K562 (cell line): ENCODE data around the gene MAP7D1. TPM values are rescaled to one million over a fixed set of nuclear protein-coding genes. Genes with fewer than 3 reads are reported as not detected.

Source experiments
- ARID2 ChIP-seq: fragments of 450-650 bp; IDR thresholded peaks from 2 replicates; pipeline ENCODE4 v1.6.1; 2017; ENCODE audit warnings: antibody characterized with exemption, mild to moderate bottlenecking
- EP400 ChIP-seq: fragments of 450-650 bp; IDR thresholded peaks from 2 replicates; pipeline ENCODE4 v1.6.1; 2017; ENCODE audit warnings: antibody characterized with exemption, mild to moderate bottlenecking, moderate library complexity
- ESRRA ChIP-seq: fragments of 450-650 bp; IDR thresholded peaks from 2 replicates; pipeline ENCODE4 v1.6.1; 2014; ENCODE audit warnings: low read depth, mild to moderate bottlenecking, moderate library complexity, borderline replicate concordance
- GATAD2A ChIP-seq: fragments of 450-650 bp; IDR thresholded peaks from 2 replicates; pipeline ENCODE4 v1.6.1; 2017
- L3MBTL2 ChIP-seq: fragments of 450-650 bp; IDR thresholded peaks from 2 replicates; pipeline ENCODE4 v1.6.1; 2016; ENCODE audit warnings: mild to moderate bottlenecking, moderate library complexity
- NBN ChIP-seq: fragments of 450-650 bp; IDR thresholded peaks from 2 replicates; pipeline ENCODE4 v1.6.1; 2016; ENCODE audit warnings: low read depth, mild to moderate bottlenecking
- NFATC3 ChIP-seq: fragments of 450-650 bp; IDR thresholded peaks from 2 replicates; pipeline ENCODE4 v1.6.1; 2017; ENCODE audit warnings: mild to moderate bottlenecking
- POLR2H ChIP-seq: IDR thresholded peaks from 2 replicates; pipeline ENCODE4 v1.6.1; 2016; ENCODE audit warnings: missing genetic modification characterization, low read depth, mild to moderate bottlenecking, control low read depth, missing compliant biosample characterization, moderate library complexity
- RHOXF2B ChIP-seq: fragments of 250-450 bp; sonication (Bioruptor Pico); conservative IDR thresholded peaks from 2 replicates; pipeline ENCODE4 v1.5.1; 2021
- ZNF316 ChIP-seq: fragments of 450-650 bp; IDR thresholded peaks from 2 replicates; pipeline ENCODE4 v1.6.1; 2016
- ZNF324 ChIP-seq: fragments of 250-450 bp; sonication (Bioruptor Pico); IDR thresholded peaks from 2 replicates; pipeline ENCODE4 v1.4.0; 2020; ENCODE audit warnings: mild to moderate bottlenecking
- ZNF41 ChIP-seq: fragments of 250-450 bp; sonication (Bioruptor Pico); conservative IDR thresholded peaks from 2 replicates; pipeline ENCODE4 v1.4.0; 2020; ENCODE audit warnings: mild to moderate bottlenecking
- ZNF444 ChIP-seq: fragments of 250-450 bp; sonication (Bioruptor Pico); IDR thresholded peaks from 2 replicates; pipeline ENCODE4 v1.4.0; 2020; ENCODE audit warnings: mild to moderate bottlenecking, moderate library complexity
- ZNF717 ChIP-seq: fragments of 250-450 bp; sonication (Bioruptor Pico); IDR thresholded peaks from 2 replicates; pipeline ENCODE4 v1.5.0; 2021
- ZNF785 ChIP-seq: fragments of 250-450 bp; sonication (Bioruptor Pico); IDR thresholded peaks from 2 replicates; pipeline ENCODE4 v1.4.0; 2020; ENCODE audit warnings: mild to moderate bottlenecking
- polyA plus RNA-seq, 8 experiments: library from polyadenylated mRNA; depleted of rRNA in 4 of 8; stranded (reverse) in 5 of 8; unstranded in 3 of 8; fragments of >200 nt; fragmentation: Nextera tagmentation in 2 of 8; fragmentation: Illumina TruSeq in 1 of 8; extraction: Ambion mirVana in 2 of 8; extraction: Trizol in 1 of 8; gene quantifications; 2 replicates each; pipeline versions ENCODE4 v1.2.1 to v1.2.3, GENCODE V29; 2011 to 2014; ENCODE audit warnings: inconsistent platforms in 1 of 8, missing spikeins in 1 of 8
- total RNA-seq, 7 experiments: library from RNA; depleted of rRNA in 6 of 7; stranded (reverse); fragments of >200 nt in 6 of 7; fragmentation: Illumina TruSeq in 2 of 7; extraction: Trizol in 2 of 7; gene quantifications; 2 replicates each; pipeline versions ENCODE4 v1.2.1 to v1.2.3, GENCODE V29; 2011 to 2021; ENCODE audit warnings: low replicate concordance in 1 of 7
- TF ChIP-seq, protein P1 (sequence below): fragments of 450-650 bp; formaldehyde crosslinking; IDR thresholded peaks from 2 replicates; pipeline ENCODE4 v1.4.0; 2020; ENCODE audit warnings: mild to moderate bottlenecking
- TF ChIP-seq, protein P2 (sequence below): fragments of 450-650 bp; IDR thresholded peaks from 2 replicates; pipeline ENCODE4 v1.6.1; 2016; ENCODE audit warnings: low read depth
- TF ChIP-seq, protein P3 (sequence below): fragments of 450-650 bp; IDR thresholded peaks from 2 replicates; pipeline ENCODE4 v1.6.1; 2016; ENCODE audit warnings: low read depth, mild to moderate bottlenecking, moderate library complexity
- TF ChIP-seq, protein P4 (sequence below): fragments of 250-450 bp; sonication (Bioruptor Pico); IDR thresholded peaks from 2 replicates; pipeline ENCODE4 v1.4.0; 2020; ENCODE audit warnings: mild to moderate bottlenecking, moderate library complexity

Gene MAP7D1
- total and polyA plus RNA-seq, 9 of the 15 experiments (the other 6 are each of a cell fraction or from before 2014, with no cell fraction given), result 3.6 to 108 (median 34.5) TPM

DNA sequence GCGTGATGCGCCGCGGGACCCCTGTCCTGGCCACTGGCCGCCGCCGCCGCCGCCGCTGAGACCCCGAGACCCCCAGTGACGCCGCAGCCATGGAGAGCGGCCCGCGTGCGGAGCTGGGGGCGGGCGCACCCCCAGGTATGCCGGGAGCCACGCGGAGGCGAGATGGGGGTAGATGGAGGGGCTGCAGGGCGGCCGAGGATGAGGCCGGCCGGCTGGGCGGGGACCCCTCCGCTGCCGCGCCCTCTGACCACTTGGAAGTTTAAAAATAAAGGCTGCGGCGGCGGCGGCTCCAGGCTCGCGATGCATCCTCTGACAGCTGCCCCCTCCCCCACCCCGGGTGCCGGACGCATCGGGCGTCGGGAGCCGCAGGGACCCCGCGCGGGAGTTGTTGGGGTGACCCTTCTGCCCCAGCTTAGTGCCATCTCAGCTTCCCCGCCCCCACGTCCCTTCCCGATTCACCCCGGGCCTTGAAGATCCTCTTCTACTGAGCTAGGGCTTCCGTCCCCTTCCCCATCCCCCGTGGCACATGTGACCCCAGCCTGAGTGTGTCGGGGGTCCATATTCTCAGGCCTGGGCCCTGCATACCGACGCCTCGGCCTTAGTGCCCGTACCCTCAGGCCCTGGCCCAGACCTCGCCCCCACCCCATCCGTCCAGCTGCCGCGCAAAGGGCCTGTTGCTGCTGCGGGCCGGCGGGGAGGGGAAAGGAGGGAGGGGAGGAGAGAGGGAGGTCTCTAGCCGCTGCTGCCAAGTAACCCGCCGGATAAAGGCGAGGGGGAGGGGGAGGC, 562 bp downstream of the MAP7D1 start (continued):
- TF ChIP-seq L3MBTL2, result peak; percentile 47
- peak; percentile 93 for TF ChIP-seq ZNF444 (CRISPR knock-in tag)
- TF ChIP-seq, protein P1, sequence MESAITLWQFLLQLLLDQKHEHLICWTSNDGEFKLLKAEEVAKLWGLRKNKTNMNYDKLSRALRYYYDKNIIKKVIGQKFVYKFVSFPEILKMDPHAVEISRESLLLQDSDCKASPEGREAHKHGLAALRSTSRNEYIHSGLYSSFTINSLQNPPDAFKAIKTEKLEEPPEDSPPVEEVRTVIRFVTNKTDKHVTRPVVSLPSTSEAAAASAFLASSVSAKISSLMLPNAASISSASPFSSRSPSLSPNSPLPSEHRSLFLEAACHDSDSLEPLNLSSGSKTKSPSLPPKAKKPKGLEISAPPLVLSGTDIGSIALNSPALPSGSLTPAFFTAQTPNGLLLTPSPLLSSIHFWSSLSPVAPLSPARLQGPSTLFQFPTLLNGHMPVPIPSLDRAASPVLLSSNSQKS (CRISPR knock-in tag), result no peak
- TF ChIP-seq ESRRA, result 0 out of 2 replicates have a peak, but pooled peaks have one; percentile 48
- 0 out of 2 replicates have a peak, but pooled peaks have one; percentile 20 for TF ChIP-seq RHOXF2B (CRISPR knock-in tag)
- no peak for TF ChIP-seq ZNF324 (CRISPR knock-in tag)
- TF ChIP-seq ZNF316, result no peak
- peak; percentile 71 for TF ChIP-seq EP400
- no peak for TF ChIP-seq ZNF41 (CRISPR knock-in tag)
- peak; percentile 76; the same call in 1 of the 2 replicates for TF ChIP-seq ZNF717 (CRISPR knock-in tag)
- 0 out of 2 replicates have a peak, but pooled peaks have one; percentile 55 for TF ChIP-seq NBN
- TF ChIP-seq, protein P2, sequence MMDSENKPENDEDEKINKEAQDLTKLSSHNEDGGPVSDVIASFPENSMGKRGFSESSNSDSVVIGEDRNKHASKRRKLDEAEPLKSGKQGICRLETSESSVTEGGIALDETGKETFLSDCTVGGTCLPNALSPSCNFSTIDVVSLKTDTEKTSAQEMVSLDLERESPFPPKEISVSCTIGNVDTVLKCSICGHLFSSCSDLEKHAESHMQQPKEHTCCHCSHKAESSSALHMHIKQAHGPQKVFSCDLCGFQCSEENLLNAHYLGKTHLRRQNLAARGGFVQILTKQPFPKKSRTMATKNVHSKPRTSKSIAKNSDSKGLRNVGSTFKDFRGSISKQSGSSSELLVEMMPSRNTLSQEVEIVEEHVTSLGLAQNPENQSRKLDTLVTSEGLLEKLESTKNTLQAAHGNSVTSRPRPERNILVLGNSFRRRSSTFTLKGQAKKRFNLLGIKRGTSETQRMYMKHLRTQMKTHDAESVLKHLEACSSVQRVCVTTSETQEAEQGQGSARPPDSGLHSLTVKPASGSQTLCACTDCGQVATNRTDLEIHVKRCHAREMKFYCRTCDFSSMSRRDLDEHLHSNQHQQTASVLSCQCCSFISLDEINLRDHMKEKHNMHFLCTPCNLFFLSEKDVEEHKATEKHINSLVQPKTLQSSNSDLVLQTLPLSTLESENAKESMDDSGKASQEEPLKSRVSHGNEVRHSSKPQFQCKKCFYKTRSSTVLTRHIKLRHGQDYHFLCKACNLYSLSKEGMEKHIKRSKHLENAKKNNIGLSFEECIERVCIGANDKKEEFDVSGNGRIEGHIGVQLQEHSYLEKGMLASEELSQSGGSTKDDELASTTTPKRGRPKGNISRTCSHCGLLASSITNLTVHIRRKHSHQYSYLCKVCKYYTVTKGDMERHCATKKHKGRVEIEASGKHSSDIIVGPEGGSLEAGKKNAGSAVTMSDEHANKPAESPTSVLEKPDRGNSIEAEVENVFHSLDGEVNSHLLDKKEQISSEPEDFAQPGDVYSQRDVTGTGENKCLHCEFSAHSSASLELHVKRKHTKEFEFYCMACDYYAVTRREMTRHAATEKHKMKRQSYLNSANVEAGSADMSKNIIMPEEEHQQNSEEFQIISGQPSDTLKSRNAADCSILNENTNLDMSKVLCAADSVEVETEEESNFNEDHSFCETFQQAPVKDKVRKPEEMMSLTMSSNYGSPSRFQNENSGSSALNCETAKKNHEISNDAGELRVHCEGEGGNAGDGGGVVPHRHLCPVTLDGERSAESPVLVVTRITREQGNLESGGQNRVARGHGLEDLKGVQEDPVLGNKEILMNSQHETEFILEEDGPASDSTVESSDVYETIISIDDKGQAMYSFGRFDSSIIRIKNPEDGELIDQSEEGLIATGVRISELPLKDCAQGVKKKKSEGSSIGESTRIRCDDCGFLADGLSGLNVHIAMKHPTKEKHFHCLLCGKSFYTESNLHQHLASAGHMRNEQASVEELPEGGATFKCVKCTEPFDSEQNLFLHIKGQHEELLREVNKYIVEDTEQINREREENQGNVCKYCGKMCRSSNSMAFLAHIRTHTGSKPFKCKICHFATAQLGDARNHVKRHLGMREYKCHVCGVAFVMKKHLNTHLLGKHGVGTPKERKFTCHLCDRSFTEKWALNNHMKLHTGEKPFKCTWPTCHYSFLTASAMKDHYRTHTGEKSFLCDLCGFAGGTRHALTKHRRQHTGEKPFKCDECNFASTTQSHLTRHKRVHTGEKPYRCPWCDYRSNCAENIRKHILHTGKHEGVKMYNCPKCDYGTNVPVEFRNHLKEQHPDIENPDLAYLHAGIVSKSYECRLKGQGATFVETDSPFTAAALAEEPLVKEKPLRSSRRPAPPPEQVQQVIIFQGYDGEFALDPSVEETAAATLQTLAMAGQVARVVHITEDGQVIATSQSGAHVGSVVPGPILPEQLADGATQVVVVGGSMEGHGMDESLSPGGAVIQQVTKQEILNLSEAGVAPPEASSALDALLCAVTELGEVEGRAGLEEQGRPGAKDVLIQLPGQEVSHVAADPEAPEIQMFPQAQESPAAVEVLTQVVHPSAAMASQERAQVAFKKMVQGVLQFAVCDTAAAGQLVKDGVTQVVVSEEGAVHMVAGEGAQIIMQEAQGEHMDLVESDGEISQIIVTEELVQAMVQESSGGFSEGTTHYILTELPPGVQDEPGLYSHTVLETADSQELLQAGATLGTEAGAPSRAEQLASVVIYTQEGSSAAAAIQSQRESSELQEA, result no peak
- no peak for TF ChIP-seq POLR2H
- peak; percentile 62; the same call in 1 of the 2 replicates for TF ChIP-seq GATAD2A
- TF ChIP-seq, protein P3, sequence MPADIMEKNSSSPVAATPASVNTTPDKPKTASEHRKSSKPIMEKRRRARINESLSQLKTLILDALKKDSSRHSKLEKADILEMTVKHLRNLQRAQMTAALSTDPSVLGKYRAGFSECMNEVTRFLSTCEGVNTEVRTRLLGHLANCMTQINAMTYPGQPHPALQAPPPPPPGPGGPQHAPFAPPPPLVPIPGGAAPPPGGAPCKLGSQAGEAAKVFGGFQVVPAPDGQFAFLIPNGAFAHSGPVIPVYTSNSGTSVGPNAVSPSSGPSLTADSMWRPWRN, result no peak
- no peak for TF ChIP-seq NFATC3
- no peak for TF ChIP-seq ZNF785 (CRISPR knock-in tag)
- TF ChIP-seq, protein P4, sequence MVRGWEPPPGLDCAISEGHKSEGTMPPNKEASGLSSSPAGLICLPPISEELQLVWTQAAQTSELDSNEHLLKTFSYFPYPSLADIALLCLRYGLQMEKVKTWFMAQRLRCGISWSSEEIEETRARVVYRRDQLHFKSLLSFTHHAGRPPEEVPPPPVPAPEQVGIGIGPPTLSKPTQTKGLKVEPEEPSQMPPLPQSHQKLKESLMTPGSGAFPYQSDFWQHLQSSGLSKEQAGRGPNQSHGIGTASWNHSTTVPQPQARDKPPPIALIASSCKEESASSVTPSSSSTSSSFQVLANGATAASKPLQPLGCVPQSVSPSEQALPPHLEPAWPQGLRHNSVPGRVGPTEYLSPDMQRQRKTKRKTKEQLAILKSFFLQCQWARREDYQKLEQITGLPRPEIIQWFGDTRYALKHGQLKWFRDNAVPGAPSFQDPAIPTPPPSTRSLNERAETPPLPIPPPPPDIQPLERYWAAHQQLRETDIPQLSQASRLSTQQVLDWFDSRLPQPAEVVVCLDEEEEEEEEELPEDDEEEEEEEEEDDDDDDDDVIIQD (CRISPR knock-in tag), result 0 out of 2 replicates have a peak, but pooled peaks have one; percentile 53
- no peak for TF ChIP-seq ARID2
